ENCODE data around the gene SHC3. TPM values are rescaled to one million over a fixed set of nuclear protein-coding genes. Genes with fewer than 3 reads are reported as not detected.

SHC3 gene
- total and polyA plus RNA-seq, 8 donors = 0.15 to 1.7 (median 1.0) TPM

- Histone ChIP-seq H3K36me3 (no peaks in the 10 kb centered on the region), H3K4me1 (no peaks in the 10 kb centered on the region), H3K27me3 (no peaks in the 10 kb centered on the region), H3K4me3 (no peak overlapping the region), H3K9me3 (no peaks in the 10 kb centered on the region), H3K27ac (no peak overlapping the region)
- DNase-seq = no peak
- intact Hi-C loops (cut with DNase I; ENCODE audit: low total_unique reads) = no loop called here
- TF ChIP-seq EP300 (IDR thresholded peaks at IDR 0.05) (no peak), POLR2A (IDR thresholded peaks at IDR 0.05) (no peak), CTCF (IDR thresholded peaks at IDR 0.05) (no peak), POLR2AphosphoS5 (IDR thresholded peaks at IDR 0.05) (no peak)
- 89 to 92% (median 90%) methylated on average over 5 of the region's 5 CpGs for WGBS, 5 donors
Observed at GRCh38 chr9:89060790-89061189, 117.8 kb downstream of the SHC3 start.

GRCh38 chr9:89059925-89060506 is 118.6 kb downstream of the SHC3 start:
- 89 to 94% (median 93%) methylated on average over 14 to 15 of the region's 15 CpGs for WGBS, 5 donors
- Histone ChIP-seq H3K4me3 (no peak overlapping the region), H3K4me1 (no peaks in the 10 kb centered on the region), H3K36me3 (no peaks in the 10 kb centered on the region), H3K27ac (no peak overlapping the region), H3K9me3 (no peaks in the 10 kb centered on the region), H3K27me3 (no peaks in the 10 kb centered on the region)
- intact Hi-C loops (cut with DNase I; ENCODE audit: low total_unique reads) = no loop called here
- TF ChIP-seq POLR2A (IDR thresholded peaks at IDR 0.05) (no peak), EP300 (IDR thresholded peaks at IDR 0.05) (no peak), CTCF (IDR thresholded peaks at IDR 0.05) (no peak), POLR2AphosphoS5 (IDR thresholded peaks at IDR 0.05) (no peak)
- DNase-seq = no peak

- H3K27ac ChIP-seq = no peak overlapping the region
- no peaks in the 10 kb centered on the region for H3K9me3 ChIP-seq
- H3K36me3 ChIP-seq = no peaks in the 10 kb centered on the region
- H3K4me1 ChIP-seq = no peaks in the 10 kb centered on the region
- 87 to 92% (median 91%) methylated on average over 12 of the region's 12 CpGs for WGBS, 5 donors
- H3K27me3 ChIP-seq = no peaks in the 10 kb centered on the region
- no peak for DNase-seq
- H3K4me3 ChIP-seq = no peak overlapping the region
- TF ChIP-seq EP300 (IDR thresholded peaks at IDR 0.05) = no peak
- intact Hi-C loops (cut with DNase I; ENCODE audit: low total_unique reads) = no loop called here
Observed at GRCh38 chr9:89058906-89059305, 119.7 kb downstream of the SHC3 start.

- 96 to 98% (median 97%) methylated on average over 7 to 8 of the region's 8 CpGs for WGBS, 5 donors
- intact Hi-C loops (cut with DNase I; ENCODE audit: low total_unique reads) = no loop called here
- no peaks in the 10 kb centered on the region for H3K9me3 ChIP-seq
- no peak overlapping the region for H3K27ac ChIP-seq
- no peaks in the 10 kb centered on the region for H3K4me1 ChIP-seq
- no peaks in the 10 kb centered on the region for H3K27me3 ChIP-seq
- no peak for DNase-seq
- H3K36me3 ChIP-seq = no peaks in the 10 kb centered on the region
- no peak for TF ChIP-seq EP300 (IDR thresholded peaks at IDR 0.05)
- no peak for TF ChIP-seq CTCF (IDR thresholded peaks at IDR 0.05)
- no peak overlapping the region for H3K4me3 ChIP-seq
Observed at GRCh38 chr9:89054865-89055495, 123.6 kb downstream of the SHC3 start.

- Histone ChIP-seq H3K36me3 (no peaks in the 10 kb centered on the region), H3K27ac (no peak overlapping the region), H3K9me3 (no peaks in the 10 kb centered on the region), H3K27me3 (no peaks in the 10 kb centered on the region), H3K4me3 (no peak overlapping the region), H3K4me1 (no peaks in the 10 kb centered on the region)
- WGBS, 5 donors = 90 to 94% (median 92%) methylated on average over 5 of the region's 5 CpGs
- no peak for DNase-seq
- intact Hi-C loops (cut with DNase I; ENCODE audit: low total_unique reads) = no loop called here
- no peak for TF ChIP-seq EP300 (IDR thresholded peaks at IDR 0.05)
- TF ChIP-seq POLR2AphosphoS5 (IDR thresholded peaks at IDR 0.05) = no peak
- TF ChIP-seq POLR2A (IDR thresholded peaks at IDR 0.05) = no peak
- no peak for TF ChIP-seq CTCF (IDR thresholded peaks at IDR 0.05)
Observed at GRCh38 chr9:89053301-89053700, 125.3 kb downstream of the SHC3 start.

Measured in stomach (tissue), 9 donors.